Ishikawa (cell line): ENCODE data around the gene EMILIN3.

Experiments
- CEBPB ChIP-seq: IDR thresholded peaks from 2 replicates; pipeline ENCODE4 v1.6.1; 2012
- CREB1 ChIP-seq: IDR thresholded peaks from 2 replicates; pipeline ENCODE4 v1.6.1; 2012; ENCODE audit warnings: low read depth
- EGR1 ChIP-seq: IDR thresholded peaks from 2 replicates; pipeline ENCODE4 v1.6.1; 2012
- EP300 ChIP-seq: IDR thresholded peaks from 2 replicates; pipeline ENCODE4 v1.6.1; 2012; ENCODE audit warnings: borderline replicate concordance
- FOXM1 ChIP-seq: IDR thresholded peaks from 2 replicates; pipeline ENCODE4 v1.6.1; 2012; ENCODE audit warnings: low read depth, borderline replicate concordance
- NFIC ChIP-seq: IDR thresholded peaks from 2 replicates; pipeline ENCODE4 v1.6.1; 2012
- RAD21 ChIP-seq: IDR thresholded peaks from 2 replicates; pipeline ENCODE4 v1.6.1; 2012; ENCODE audit warnings: low read depth
- TAF1 ChIP-seq: IDR thresholded peaks from 2 replicates; pipeline ENCODE4 v1.6.1; 2012; ENCODE audit warnings: low read depth, mild to moderate bottlenecking
- TCF12 ChIP-seq: IDR thresholded peaks from 2 replicates; pipeline ENCODE4 v1.6.1; 2012; ENCODE audit warnings: low read depth
- TEAD4 ChIP-seq: IDR thresholded peaks from 2 replicates; pipeline ENCODE4 v1.6.1; 2012
- YY1 ChIP-seq: IDR thresholded peaks from 2 replicates; pipeline ENCODE4 v1.6.1; 2012; ENCODE audit warnings: low read depth
- ZBTB7A ChIP-seq: IDR thresholded peaks from 2 replicates; pipeline ENCODE4 v1.6.1; 2012; ENCODE audit warnings: low read depth
- TF ChIP-seq, protein P1 (sequence below): IDR thresholded peaks from 2 replicates; pipeline ENCODE4 v1.6.1; 2012; ENCODE audit warnings: low read depth, mild to moderate bottlenecking
- TF ChIP-seq, protein P2 (sequence below): IDR thresholded peaks from 2 replicates; pipeline ENCODE4 v1.6.1; 2012

DNA sequence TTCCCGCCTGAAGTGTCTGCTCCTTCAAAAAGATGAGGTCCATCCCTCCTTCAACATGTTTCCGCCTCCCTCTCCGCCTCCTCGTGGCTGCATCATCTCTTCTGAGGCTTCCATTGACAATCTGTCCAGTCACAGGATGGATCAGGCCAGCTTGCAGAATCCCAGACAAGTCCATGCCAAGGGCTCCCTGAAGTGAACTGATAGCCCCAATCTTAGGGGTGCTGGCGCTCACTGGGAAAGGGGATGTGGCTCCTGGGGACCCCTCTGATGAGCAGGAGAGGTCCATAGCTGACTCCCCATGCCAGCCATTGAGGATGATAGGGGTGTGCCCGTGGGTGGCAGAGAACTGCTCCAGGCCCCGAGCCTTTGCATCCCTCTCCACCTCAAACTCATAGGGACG, 48.6 kb upstream of the EMILIN3 start:
- TF ChIP-seq YY1 (no peak), NFIC (no peak), RAD21 (no peak), EP300 (no peak), EGR1 (no peak), TAF1 (no peak), CEBPB (no peak), CREB1 (no peak), TCF12 (no peak), ZBTB7A (no peak), TEAD4 (no peak), FOXM1 (no peak)
- TF ChIP-seq, protein P1, sequence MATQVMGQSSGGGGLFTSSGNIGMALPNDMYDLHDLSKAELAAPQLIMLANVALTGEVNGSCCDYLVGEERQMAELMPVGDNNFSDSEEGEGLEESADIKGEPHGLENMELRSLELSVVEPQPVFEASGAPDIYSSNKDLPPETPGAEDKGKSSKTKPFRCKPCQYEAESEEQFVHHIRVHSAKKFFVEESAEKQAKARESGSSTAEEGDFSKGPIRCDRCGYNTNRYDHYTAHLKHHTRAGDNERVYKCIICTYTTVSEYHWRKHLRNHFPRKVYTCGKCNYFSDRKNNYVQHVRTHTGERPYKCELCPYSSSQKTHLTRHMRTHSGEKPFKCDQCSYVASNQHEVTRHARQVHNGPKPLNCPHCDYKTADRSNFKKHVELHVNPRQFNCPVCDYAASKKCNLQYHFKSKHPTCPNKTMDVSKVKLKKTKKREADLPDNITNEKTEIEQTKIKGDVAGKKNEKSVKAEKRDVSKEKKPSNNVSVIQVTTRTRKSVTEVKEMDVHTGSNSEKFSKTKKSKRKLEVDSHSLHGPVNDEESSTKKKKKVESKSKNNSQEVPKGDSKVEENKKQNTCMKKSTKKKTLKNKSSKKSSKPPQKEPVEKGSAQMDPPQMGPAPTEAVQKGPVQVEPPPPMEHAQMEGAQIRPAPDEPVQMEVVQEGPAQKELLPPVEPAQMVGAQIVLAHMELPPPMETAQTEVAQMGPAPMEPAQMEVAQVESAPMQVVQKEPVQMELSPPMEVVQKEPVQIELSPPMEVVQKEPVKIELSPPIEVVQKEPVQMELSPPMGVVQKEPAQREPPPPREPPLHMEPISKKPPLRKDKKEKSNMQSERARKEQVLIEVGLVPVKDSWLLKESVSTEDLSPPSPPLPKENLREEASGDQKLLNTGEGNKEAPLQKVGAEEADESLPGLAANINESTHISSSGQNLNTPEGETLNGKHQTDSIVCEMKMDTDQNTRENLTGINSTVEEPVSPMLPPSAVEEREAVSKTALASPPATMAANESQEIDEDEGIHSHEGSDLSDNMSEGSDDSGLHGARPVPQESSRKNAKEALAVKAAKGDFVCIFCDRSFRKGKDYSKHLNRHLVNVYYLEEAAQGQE: no peak
- TF ChIP-seq, protein P2, sequence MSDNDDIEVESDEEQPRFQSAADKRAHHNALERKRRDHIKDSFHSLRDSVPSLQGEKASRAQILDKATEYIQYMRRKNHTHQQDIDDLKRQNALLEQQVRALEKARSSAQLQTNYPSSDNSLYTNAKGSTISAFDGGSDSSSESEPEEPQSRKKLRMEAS: no peak
